OCI-LY7 (cell line): ENCODE data around the gene ING1. TPM values are rescaled to one million over a fixed set of nuclear protein-coding genes. Genes with fewer than 3 reads are reported as not detected.
"Not testable (repeated sequence)": the region's sequence is repeated elsewhere in the genome, so short reads cannot be mapped to it uniquely, and the experiment has no call there.

Source experiments
- BruUV-seq: library from RNA; stranded (reverse); fragments of 400-500 nt; replicated peaks from 2 replicates; lab custom pipeline; 2021; lab: Mats Ljungman, UMichigan
- CTCF ChIA-PET: fragments of 300-600 bp; sonication (Branson Sonifier 250); formaldehyde crosslinking; loops from one replicate; lab custom pipeline; 2022; ENCODE audit warnings: antibody characterized with exemption; ENCODE audit not compliant: unreplicated experiment; lab: Charles Lee
- POLR2A ChIA-PET: fragments of 300-600 bp; sonication (Branson Sonifier 250); formaldehyde crosslinking; loops from one replicate; lab custom pipeline; 2022; ENCODE audit warnings: antibody characterized with exemption; lab: Charles Lee
- DNase-seq: peaks from one replicate; pipeline ENCODE4 v3.0.0-alpha.2; 2015; ENCODE audit warnings: low spot score
- H2AFZ ChIP-seq: fragments of 200-600 bp; sonication (generic), shearing (Covaris generic); 2 replicates; pipeline ENCODE4 v1.6.1; 2014; ENCODE audit warnings: mild to moderate bottlenecking, antibody characterized with exemption, low read length, moderate library complexity
- H3K27ac ChIP-seq: fragments of 200-600 bp; sonication (generic); 2 replicates; pipeline ENCODE4 v1.5.1; 2014; ENCODE audit warnings: mixed run types, low read depth, mild to moderate bottlenecking, moderate library complexity, low read length, inconsistent platforms; ENCODE audit not compliant: poor library complexity, severe bottlenecking
- H3K36me3 ChIP-seq: fragments of 200-600 bp; sonication (generic); 2 replicates; pipeline ENCODE4 v1.6.1; 2014; ENCODE audit warnings: mild to moderate bottlenecking, antibody characterized with exemption, low read length, moderate library complexity, mixed read lengths; ENCODE audit not compliant: insufficient read depth
- H3K4me1 ChIP-seq: fragments of 200-600 bp; sonication (generic); 2 replicates; pipeline ENCODE4 v1.5.1; 2014; ENCODE audit warnings: mild to moderate bottlenecking, low read length; ENCODE audit not compliant: insufficient read depth, poor library complexity, severe bottlenecking
- H3K4me2 ChIP-seq: fragments of 200-600 bp; sonication (generic); 2 replicates; pipeline ENCODE4 v1.6.1; 2014; ENCODE audit warnings: mild to moderate bottlenecking, low read length
- H3K4me3 ChIP-seq: fragments of 200-600 bp; sonication (generic); 2 replicates; pipeline ENCODE4 v1.5.1; 2014; ENCODE audit warnings: mild to moderate bottlenecking, low read depth, low read length; ENCODE audit not compliant: poor library complexity, severe bottlenecking
- H3K79me2 ChIP-seq: fragments of 200-600 bp; sonication (generic); 2 replicates; pipeline ENCODE4 v1.6.1; 2016; ENCODE audit warnings: low read depth, mild to moderate bottlenecking, low read length, moderate library complexity, mixed read lengths; ENCODE audit not compliant: insufficient read depth
- H3K9me2 ChIP-seq: fragments of 200-600 bp; sonication (generic); 2 replicates; pipeline ENCODE4 v1.6.1; 2016; ENCODE audit warnings: mild to moderate bottlenecking, low read length, mixed read lengths; ENCODE audit not compliant: insufficient read depth
- H3K9me3 ChIP-seq: fragments of 200-600 bp; sonication (generic); 2 replicates; pipeline ENCODE4 v1.6.1; 2014; ENCODE audit warnings: mild to moderate bottlenecking, mixed run types, low read length, mixed read lengths
- H4K20me1 ChIP-seq: fragments of 200-600 bp; sonication (generic); 2 replicates; pipeline ENCODE4 v1.6.1; 2014; ENCODE audit warnings: mild to moderate bottlenecking, antibody characterized with exemption, low read length, moderate library complexity, mixed read lengths; ENCODE audit not compliant: insufficient read depth
- CTCF ChIP-seq: fragments of 200-600 bp; sonication (generic); conservative IDR thresholded peaks from 2 replicates; pipeline ENCODE4 v1.5.1; 2014; ENCODE audit warnings: mild to moderate bottlenecking, antibody characterized with exemption, low read length, moderate library complexity, mixed read lengths
- EZH2phosphoT487 ChIP-seq: fragments of 200-600 bp; sonication (generic); IDR thresholded peaks from 2 replicates; pipeline ENCODE4 v1.6.1; 2018; ENCODE audit warnings: low read depth, borderline replicate concordance, mild to moderate bottlenecking, mixed run types, antibody characterized with exemption, low read length, moderate library complexity, mixed read lengths
- intact Hi-C: fragments of 100-400 bp; cut with micrococcal nuclease; formaldehyde crosslinking; loops from one replicate; pipeline ENCODE4 v1.10.0; 2022; ENCODE audit not compliant: unreplicated experiment
- total RNA-seq, 2 experiments: library from RNA; depleted of rRNA in 1 of 2; stranded (reverse); fragments of >200 nt in 1 of 2; shearing (Covaris generic) in 1 of 2; gene quantifications; 2 replicates each; pipeline ENCODE4 v1.2.3, GENCODE V29; 2014 to 2022

The ING1 gene
- total RNA-seq, 2 experiments from 2014 or later: 9.6 to 14.7 TPM

GRCh38 chr13:110700641-110701040, 12.9 kb upstream of the ING1 start:
- H3K4me1 ChIP-seq: peaks cover 80% of the 10 kb centered on the region
- H3K9me3 ChIP-seq: no peaks in the 10 kb centered on the region
- H3K36me3 ChIP-seq: peaks cover 73% of the 10 kb centered on the region
- BruUV-seq: no TSS peak
- ChIA-PET POLR2A (no interaction called here), CTCF (no interaction called here)
- no peak overlapping the region for H2AFZ ChIP-seq
- H3K79me2 ChIP-seq: peaks cover 41% of the 10 kb centered on the region
- no peaks in the 10 kb centered on the region for H4K20me1 ChIP-seq
- no peak for DNase-seq
- no peak overlapping the region for H3K4me2 ChIP-seq
- no peaks in the 10 kb centered on the region for H3K9me2 ChIP-seq
- H3K4me3 ChIP-seq: no peak overlapping the region
- no peak overlapping the region for H3K27ac ChIP-seq
- intact Hi-C loops: no loop called here
- no peak for TF ChIP-seq EZH2phosphoT487
- no peak for TF ChIP-seq CTCF

- Histone ChIP-seq H3K4me1 (peaks cover 80% of the 10 kb centered on the region), H3K79me2 (peaks cover 42% of the 10 kb centered on the region), H3K36me3 (peaks cover 73% of the 10 kb centered on the region)
- H3K9me2 ChIP-seq, H2AFZ ChIP-seq, H4K20me1 ChIP-seq, H3K4me3 ChIP-seq, H3K27ac ChIP-seq, DNase-seq, H3K4me2 ChIP-seq, CTCF ChIA-PET, H3K9me3 ChIP-seq, BruUV-seq, intact Hi-C loops: not testable (repeated sequence)
- POLR2A ChIA-PET: interaction anchor here (0.6 kb wide), 1 partner anchor 214 kb away, joined by 4 read pairs; the partner anchor contains the start of gene ANKRD10
These were observed 12.4 kb upstream of the ING1 start for GRCh38 chr13:110701061-110701460.

- Histone ChIP-seq H2AFZ (no peak overlapping the region), H3K4me1 (peaks cover 83% of the 10 kb centered on the region), H3K79me2 (peaks cover 43% of the 10 kb centered on the region), H3K27ac (no peak overlapping the region), H4K20me1 (no peaks in the 10 kb centered on the region), H3K4me2 (peak overlapping the region; percentile 20; the same call in 1 of the 2 replicates), H3K9me2 (no peaks in the 10 kb centered on the region), H3K9me3 (no peaks in the 10 kb centered on the region), H3K36me3 (peaks cover 67% of the 10 kb centered on the region), H3K4me3 (no peak overlapping the region)
- TF ChIP-seq CTCF: no peak
- intact Hi-C loops: no loop called here
- ChIA-PET CTCF (no interaction called here), POLR2A (interaction anchor here (1.4 kb wide), 1 partner anchor 16 kb away, joined by 4 read pairs; no protein-coding TSS in a partner anchor)
- BruUV-seq: no TSS peak
- no peak for DNase-seq
These were observed 11.4 kb upstream of the ING1 start for GRCh38 chr13:110702089-110702488.
